GM10266 (cell line): ENCODE results near the gene CCDC169.

Experiments
- DNase-seq: peaks from one replicate; pipeline ENCODE4 v3.0.0; 2012; ENCODE audit errors: extremely low spot score
- CTCF ChIP-seq: IDR thresholded peaks from 2 replicates; pipeline ENCODE4 v1.5.1; 2012; ENCODE audit warnings: mild to moderate bottlenecking, low read depth; ENCODE audit not compliant: control insufficient read depth, insufficient read depth; ENCODE audit errors: missing control alignments

CCDC169 gene

DNA sequence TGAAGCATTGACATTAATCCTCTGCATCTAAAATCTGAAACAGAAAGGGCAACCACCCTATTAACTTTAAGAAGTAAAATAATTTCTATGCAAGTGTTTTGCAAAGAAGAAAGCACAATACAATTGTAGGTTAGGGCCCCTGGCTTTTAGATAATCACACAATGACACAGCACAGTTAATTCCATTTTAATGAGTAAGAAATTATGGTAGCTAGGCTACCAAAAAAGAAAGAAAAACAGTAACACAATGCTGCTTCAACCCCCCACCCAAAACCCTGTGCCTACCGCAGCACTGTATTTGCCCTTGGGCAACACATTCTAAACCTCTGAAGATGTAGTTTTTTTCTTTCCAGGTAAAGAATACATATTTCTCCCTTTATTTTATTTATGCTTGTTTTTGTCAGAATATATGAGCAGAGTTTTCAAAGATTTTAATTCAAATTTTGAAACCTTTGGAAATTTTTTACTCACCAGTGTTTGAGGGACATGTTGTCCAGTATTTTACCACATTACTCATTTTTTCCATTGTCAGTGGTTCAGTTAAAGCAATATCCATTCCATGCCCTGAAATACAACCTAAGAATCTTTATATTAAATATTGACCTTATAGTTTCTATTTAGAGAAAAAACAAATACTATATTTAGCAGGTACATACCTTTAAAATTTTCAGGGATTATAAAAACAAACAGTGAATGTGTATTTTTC, 104.3 kb downstream of the CCDC169 start:
- TF ChIP-seq CTCF, result no peak
- DNase-seq, result no peak

DNA sequence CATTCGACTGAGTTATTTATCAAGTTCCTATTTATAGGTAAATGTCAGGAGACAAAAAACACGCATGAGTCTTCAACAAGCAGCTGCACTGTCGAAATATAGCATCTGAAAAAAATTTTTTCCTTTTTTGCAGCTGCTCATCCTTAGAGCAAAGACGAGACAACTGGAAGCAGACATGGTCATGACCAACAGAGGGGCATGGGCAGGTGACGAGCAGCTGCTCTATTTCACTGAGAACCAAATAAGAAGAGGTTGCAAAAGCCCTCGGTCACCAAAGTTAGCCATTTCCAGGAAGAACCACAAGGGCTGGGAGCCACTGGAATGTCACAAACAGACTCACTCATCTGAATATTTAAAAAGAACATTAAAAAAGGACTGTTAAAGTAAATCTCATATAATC, 105.4 kb downstream of the CCDC169 start:
- DNase-seq, result no peak
- TF ChIP-seq CTCF, result no peak

DNA sequence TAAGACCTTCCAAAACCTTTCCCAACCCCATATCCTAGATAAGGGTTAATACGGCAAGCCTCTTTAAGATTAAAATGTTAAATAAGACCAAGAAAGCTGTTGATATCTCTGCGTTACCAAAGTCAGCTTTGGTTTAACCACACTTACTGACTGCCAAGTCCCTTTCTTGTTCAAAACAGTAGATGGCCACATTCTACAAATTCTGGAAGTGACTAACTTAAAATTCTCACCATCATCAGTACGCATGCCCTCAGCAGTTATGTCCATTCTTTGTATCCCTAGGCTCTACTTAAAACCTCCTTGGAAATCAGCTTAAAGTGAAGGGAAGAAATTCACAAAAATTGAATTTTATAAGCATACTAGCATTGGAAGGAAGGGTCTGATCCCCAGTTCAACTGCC, 106.8 kb downstream of the CCDC169 start:
- DNase-seq, result no peak

GRCh38 chr13:36188441-36188840, 109.2 kb downstream of the CCDC169 start:
- no peak for DNase-seq
- TF ChIP-seq CTCF, result no peak

More for the DNA sequence above, 106.8 kb downstream of the CCDC169 start:
- no peak for TF ChIP-seq CTCF

GRCh38 chr13:36183901-36184300, 113.7 kb downstream of the CCDC169 start:
- TF ChIP-seq CTCF, result no peak
- no peak for DNase-seq
